SW 1271 (cell line): ENCODE measurements around the gene ADRA2C.

ENCODE experiments used
- DNase-seq, 2 experiments: peaks; one replicate each; lab custom pipeline; 2025; lab: John Stamatoyannopoulos, UW

ADRA2C gene

GRCh38 chr4:3766036-3766784 is at the start of gene ADRA2C:
TSS of gene ADRA2C (plus strand) at chr4:3766385. CDS start at chr4:3766607, 222 bp downstream.
- no peak for DNase-seq

GRCh38 chr4:3716631-3717235 is 49.5 kb upstream of the ADRA2C start:
- no peak for DNase-seq

GRCh38 chr4:3717241-3717640 is 48.9 kb upstream of the ADRA2C start:
- DNase-seq: no peak

- no peak for DNase-seq
Observed at GRCh38 chr4:3718462-3718861, 47.7 kb upstream of the ADRA2C start.

GRCh38 chr4:3719191-3719590 is 47.0 kb upstream of the ADRA2C start:
- no peak for DNase-seq

GRCh38 chr4:3719836-3720235 is 46.3 kb upstream of the ADRA2C start:
- no peak for DNase-seq

GRCh38 chr4:3720466-3720865 is 45.7 kb upstream of the ADRA2C start:
- DNase-seq: no peak

GRCh38 chr4:3721186-3721585 is 45.0 kb upstream of the ADRA2C start:
- no peak for DNase-seq

- no peak for DNase-seq
Observed at GRCh38 chr4:3721627-3722026, 44.6 kb upstream of the ADRA2C start.

- no peak for DNase-seq
Observed at GRCh38 chr4:3722446-3723231, 43.5 kb upstream of the ADRA2C start.

- no peak for DNase-seq
Observed at GRCh38 chr4:3723232-3723642, 42.9 kb upstream of the ADRA2C start.

- DNase-seq: no peak
Observed at GRCh38 chr4:3724319-3725231, 41.6 kb upstream of the ADRA2C start.

- no peak for DNase-seq
Observed at GRCh38 chr4:3725936-3726870, 40.0 kb upstream of the ADRA2C start.

GRCh38 chr4:3727847-3728469 is 38.2 kb upstream of the ADRA2C start:
- no peak for DNase-seq

GRCh38 chr4:3729188-3729881 is 36.9 kb upstream of the ADRA2C start:
- DNase-seq: no peak

GRCh38 chr4:3729882-3730226 is 36.3 kb upstream of the ADRA2C start:
- no peak for DNase-seq

- no peak for DNase-seq
Observed at GRCh38 chr4:3730422-3731190, 35.6 kb upstream of the ADRA2C start.

- no peak for DNase-seq
Observed at GRCh38 chr4:3732076-3733028, 33.8 kb upstream of the ADRA2C start.
